ENCODE data around the gene RARRES2. TPM values are rescaled to one million over a fixed set of nuclear protein-coding genes. Genes with fewer than 3 reads are reported as not detected.
A peak's percentile ranks its signal among the peaks of the same experiment; 100 is the strongest.
"Not testable (repeated sequence)": the region's sequence is repeated elsewhere in the genome, so short reads cannot be mapped to it uniquely, and the experiment has no call there.

RARRES2 gene
- total RNA-seq, 1 experiment from 2014 or later = not detected

- no peaks in the 10 kb centered on the region for H3K27me3 ChIP-seq
- no peaks in the 10 kb centered on the region for H3K9me3 ChIP-seq
- no peak overlapping the region for H3K4me3 ChIP-seq
- H3K36me3 ChIP-seq = no peaks in the 10 kb centered on the region
- no peak for DNase-seq
These were observed 19.7 kb downstream of the RARRES2 start for GRCh38 chr7:150321788-150322113.

GRCh38 chr7:150317748-150318444 is 23.5 kb downstream of the RARRES2 start:
- H3K27me3 ChIP-seq = no peaks in the 10 kb centered on the region
- no peak overlapping the region for H3K4me3 ChIP-seq
- H3K9me3 ChIP-seq = no peaks in the 10 kb centered on the region
- DNase-seq = peak; percentile 48
- no peaks in the 10 kb centered on the region for H3K36me3 ChIP-seq

GRCh38 chr7:150316987-150317386 is 24.4 kb downstream of the RARRES2 start:
- not testable (repeated sequence) for H3K4me3 ChIP-seq, H3K27me3 ChIP-seq, H3K36me3 ChIP-seq, H3K9me3 ChIP-seq, DNase-seq

- Histone ChIP-seq H3K9me3 (no peaks in the 10 kb centered on the region), H3K4me3 (no peak overlapping the region), H3K27me3 (no peaks in the 10 kb centered on the region), H3K36me3 (no peaks in the 10 kb centered on the region)
- DNase-seq = no peak
These were observed 26.7 kb downstream of the RARRES2 start for GRCh38 chr7:150314639-150315239.

- Histone ChIP-seq H3K9me3 (no peaks in the 10 kb centered on the region), H3K27me3 (no peaks in the 10 kb centered on the region), H3K36me3 (no peaks in the 10 kb centered on the region), H3K4me3 (no peak overlapping the region)
- no peak for DNase-seq
These were observed 27.6 kb downstream of the RARRES2 start for GRCh38 chr7:150313870-150314269.

- no peaks in the 10 kb centered on the region for H3K36me3 ChIP-seq
- DNase-seq = no peak
- H3K4me3 ChIP-seq = no peak overlapping the region
- H3K27me3 ChIP-seq = no peaks in the 10 kb centered on the region
- H3K9me3 ChIP-seq = no peaks in the 10 kb centered on the region
These were observed 28.0 kb downstream of the RARRES2 start for GRCh38 chr7:150313367-150313809.

- H3K9me3 ChIP-seq, H3K36me3 ChIP-seq, H3K27me3 ChIP-seq, H3K4me3 ChIP-seq: not testable (repeated sequence)
- DNase-seq = peak; percentile 8
These were observed 28.6 kb downstream of the RARRES2 start for GRCh38 chr7:150312649-150313366.

GRCh38 chr7:150311711-150312110 is 29.7 kb downstream of the RARRES2 start:
- H3K36me3 ChIP-seq = no peaks in the 10 kb centered on the region
- H3K4me3 ChIP-seq = no peak overlapping the region
- no peaks in the 10 kb centered on the region for H3K9me3 ChIP-seq
- DNase-seq = no peak
- no peaks in the 10 kb centered on the region for H3K27me3 ChIP-seq

GRCh38 chr7:150311146-150311545 is 30.3 kb downstream of the RARRES2 start:
- Histone ChIP-seq H3K9me3 (no peaks in the 10 kb centered on the region), H3K27me3 (no peaks in the 10 kb centered on the region), H3K4me3 (no peak overlapping the region), H3K36me3 (no peaks in the 10 kb centered on the region)
- DNase-seq = no peak

- no peak for DNase-seq
- Histone ChIP-seq H3K27me3 (no peaks in the 10 kb centered on the region), H3K4me3 (no peak overlapping the region), H3K9me3 (no peaks in the 10 kb centered on the region), H3K36me3 (no peaks in the 10 kb centered on the region)
These were observed 32.9 kb downstream of the RARRES2 start for GRCh38 chr7:150308575-150308974.

GRCh38 chr7:150307904-150308303 is 33.5 kb downstream of the RARRES2 start:
- H3K36me3 ChIP-seq = no peaks in the 10 kb centered on the region
- no peak overlapping the region for H3K4me3 ChIP-seq
- H3K27me3 ChIP-seq = no peaks in the 10 kb centered on the region
- no peaks in the 10 kb centered on the region for H3K9me3 ChIP-seq
- DNase-seq = no peak

- no peaks in the 10 kb centered on the region for H3K36me3 ChIP-seq
- no peak for DNase-seq
- no peaks in the 10 kb centered on the region for H3K9me3 ChIP-seq
- no peaks in the 10 kb centered on the region for H3K27me3 ChIP-seq
- no peak overlapping the region for H3K4me3 ChIP-seq
These were observed 34.3 kb downstream of the RARRES2 start for GRCh38 chr7:150307129-150307528.

GRCh38 chr7:150306377-150306776 is 35.1 kb downstream of the RARRES2 start:
- not testable (repeated sequence) for H3K36me3 ChIP-seq, DNase-seq, H3K4me3 ChIP-seq, H3K27me3 ChIP-seq, H3K9me3 ChIP-seq

GRCh38 chr7:150305903-150306284 is 35.5 kb downstream of the RARRES2 start:
- not testable (repeated sequence) for DNase-seq, H3K27me3 ChIP-seq, H3K4me3 ChIP-seq, H3K36me3 ChIP-seq, H3K9me3 ChIP-seq

GRCh38 chr7:150305259-150305902 is 36.0 kb downstream of the RARRES2 start:
- not testable (repeated sequence) for DNase-seq, H3K36me3 ChIP-seq, H3K4me3 ChIP-seq, H3K9me3 ChIP-seq, H3K27me3 ChIP-seq

GRCh38 chr7:150304499-150305258 is 36.8 kb downstream of the RARRES2 start:
- H3K27me3 ChIP-seq, H3K36me3 ChIP-seq, H3K9me3 ChIP-seq, H3K4me3 ChIP-seq, DNase-seq: not testable (repeated sequence)

- H3K4me3 ChIP-seq, H3K36me3 ChIP-seq, H3K27me3 ChIP-seq, H3K9me3 ChIP-seq: not testable (repeated sequence)
- DNase-seq = peak; percentile 5
These were observed 38.5 kb downstream of the RARRES2 start for GRCh38 chr7:150302908-150303310.
